HG02571 (cell line): ENCODE measurements around the gene UST.
"Not testable (repeated sequence)": the region's sequence is repeated elsewhere in the genome, so short reads cannot be mapped to it uniquely, and the experiment has no call there.

Source experiments
- ATAC-seq: cut with Tn5 transposase; IDR thresholded peaks from one replicate; pipeline ENCODE4 v1.9.1; 2021; ENCODE audit warnings: mild to moderate bottlenecking, moderate library complexity; ENCODE audit not compliant: unreplicated experiment

The UST gene

DNA sequence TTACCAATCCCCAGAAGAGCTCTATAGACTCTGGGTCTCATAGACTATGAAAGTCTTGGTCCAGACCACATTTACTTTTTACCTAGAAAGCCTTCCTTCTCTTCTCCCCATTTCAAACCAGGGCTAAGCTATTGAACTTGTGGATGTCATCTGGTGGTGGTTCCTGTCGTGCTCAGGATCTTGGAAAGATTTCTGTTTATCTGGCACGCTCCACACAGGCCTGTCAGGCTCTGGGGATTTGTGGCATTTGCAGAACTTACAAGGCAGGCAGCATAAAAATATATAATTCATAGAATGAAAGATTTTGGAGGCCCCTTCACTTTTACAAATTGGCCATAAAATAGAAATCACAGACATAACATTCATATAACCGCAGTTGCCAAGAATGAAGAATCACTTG, 188.1 kb downstream of the UST start:
- ATAC-seq, result no peak

DNA sequence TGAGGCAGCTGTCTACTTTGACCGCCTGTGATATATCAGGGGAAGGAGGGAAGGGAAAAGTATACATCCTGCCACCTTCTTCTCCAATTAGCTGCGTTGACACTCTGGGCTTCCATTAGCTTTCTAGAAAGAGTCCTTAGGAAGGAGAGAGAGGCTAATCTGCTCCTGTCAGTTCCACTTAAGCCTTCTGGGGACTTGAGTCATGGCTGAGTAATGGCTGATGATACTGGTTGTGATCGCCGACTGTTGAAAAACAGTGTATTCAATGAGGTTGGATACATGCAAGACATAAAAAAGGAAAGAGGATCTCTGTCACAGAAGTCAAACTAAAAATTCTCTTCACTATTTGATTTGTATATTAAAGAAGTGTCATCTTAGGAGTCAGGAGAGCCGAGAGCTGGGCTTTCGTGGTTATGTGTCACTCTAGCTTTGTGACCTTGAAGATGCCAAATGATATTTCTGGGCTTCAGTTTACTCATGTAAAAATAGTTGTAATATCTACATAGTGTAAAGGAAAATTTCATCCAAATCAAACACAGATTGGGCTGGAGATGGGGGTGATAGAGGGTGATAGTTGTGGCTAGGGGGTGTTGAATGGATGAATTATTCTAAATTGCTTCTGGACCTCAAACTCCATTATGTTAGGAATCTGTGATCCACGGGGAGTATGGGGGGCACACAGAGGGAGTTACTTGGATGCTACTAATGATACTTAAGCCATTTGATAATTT, 189.0 kb downstream of the UST start:
- no peak for ATAC-seq

DNA sequence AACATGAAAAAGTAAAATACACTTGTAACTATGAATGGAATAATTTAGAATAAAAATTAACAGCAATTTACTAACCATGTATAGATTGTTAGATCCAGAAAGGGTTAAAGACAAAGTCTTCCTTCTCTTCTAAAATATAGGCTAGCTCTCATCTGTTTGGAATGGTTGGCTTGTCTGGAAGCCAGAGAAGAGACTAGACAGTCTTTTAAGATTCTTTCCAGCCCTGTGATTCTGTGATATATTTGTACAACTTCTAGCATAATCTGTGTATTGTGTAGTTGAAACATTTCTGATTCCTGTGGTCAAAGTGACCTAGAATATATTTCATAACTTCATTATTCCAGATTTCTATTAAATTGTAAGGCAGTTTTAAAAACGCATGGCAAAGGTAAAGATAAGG, 196.6 kb downstream of the UST start:
- ATAC-seq, result no peak

DNA sequence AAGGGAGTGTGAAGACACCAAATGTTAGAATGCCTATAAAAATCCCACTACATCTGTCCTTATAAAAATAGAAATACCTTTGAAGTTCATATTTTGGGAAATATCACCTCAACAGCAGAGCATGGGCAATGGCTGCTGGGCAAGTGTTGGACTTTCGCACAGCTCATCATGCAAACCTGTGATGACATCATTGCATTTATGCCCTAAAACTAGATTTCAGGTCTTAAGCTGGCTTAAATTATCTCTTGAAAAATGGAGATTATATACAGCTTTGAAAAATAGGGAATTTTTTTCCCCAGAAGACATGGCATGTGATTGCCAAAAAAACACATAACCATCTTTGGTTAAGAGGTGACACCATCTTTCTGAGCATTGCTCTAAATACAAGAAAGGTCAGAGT, 197.8 kb downstream of the UST start:
- ATAC-seq, result no peak

DNA sequence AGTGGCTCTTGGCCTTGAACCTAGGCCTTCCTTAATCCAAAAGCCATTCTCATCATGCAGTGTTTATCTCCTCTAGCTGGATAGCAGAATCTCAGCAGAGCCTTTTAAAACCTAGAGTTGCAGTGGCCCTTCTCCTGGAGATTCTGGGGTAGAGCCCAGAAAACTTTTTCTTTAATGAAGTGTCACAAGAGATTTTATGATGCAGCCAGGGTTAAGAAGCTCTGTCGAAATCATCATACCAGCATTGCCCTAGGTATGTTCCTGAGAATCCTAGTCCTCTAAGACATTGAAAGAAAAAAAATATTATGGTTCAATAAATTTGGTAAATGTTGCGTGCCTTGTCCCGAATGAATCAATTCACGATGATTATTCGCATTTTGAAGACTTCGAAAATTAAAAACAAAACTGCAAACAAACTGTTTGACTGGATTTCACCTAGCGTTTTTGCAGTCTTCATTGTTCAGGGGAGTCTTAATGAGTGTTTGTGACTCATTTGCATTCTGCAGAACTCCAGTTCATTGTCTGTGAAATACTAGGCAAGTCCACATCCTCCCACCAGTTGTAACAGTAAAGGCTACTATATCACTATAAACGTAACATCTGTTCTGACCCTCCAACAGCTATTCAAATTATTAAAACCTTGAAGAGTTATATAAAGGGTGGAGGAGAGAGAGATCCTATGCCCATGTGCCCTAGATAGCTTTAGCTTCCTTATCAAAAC, 198.6 kb downstream of the UST start:
- no peak for ATAC-seq

DNA sequence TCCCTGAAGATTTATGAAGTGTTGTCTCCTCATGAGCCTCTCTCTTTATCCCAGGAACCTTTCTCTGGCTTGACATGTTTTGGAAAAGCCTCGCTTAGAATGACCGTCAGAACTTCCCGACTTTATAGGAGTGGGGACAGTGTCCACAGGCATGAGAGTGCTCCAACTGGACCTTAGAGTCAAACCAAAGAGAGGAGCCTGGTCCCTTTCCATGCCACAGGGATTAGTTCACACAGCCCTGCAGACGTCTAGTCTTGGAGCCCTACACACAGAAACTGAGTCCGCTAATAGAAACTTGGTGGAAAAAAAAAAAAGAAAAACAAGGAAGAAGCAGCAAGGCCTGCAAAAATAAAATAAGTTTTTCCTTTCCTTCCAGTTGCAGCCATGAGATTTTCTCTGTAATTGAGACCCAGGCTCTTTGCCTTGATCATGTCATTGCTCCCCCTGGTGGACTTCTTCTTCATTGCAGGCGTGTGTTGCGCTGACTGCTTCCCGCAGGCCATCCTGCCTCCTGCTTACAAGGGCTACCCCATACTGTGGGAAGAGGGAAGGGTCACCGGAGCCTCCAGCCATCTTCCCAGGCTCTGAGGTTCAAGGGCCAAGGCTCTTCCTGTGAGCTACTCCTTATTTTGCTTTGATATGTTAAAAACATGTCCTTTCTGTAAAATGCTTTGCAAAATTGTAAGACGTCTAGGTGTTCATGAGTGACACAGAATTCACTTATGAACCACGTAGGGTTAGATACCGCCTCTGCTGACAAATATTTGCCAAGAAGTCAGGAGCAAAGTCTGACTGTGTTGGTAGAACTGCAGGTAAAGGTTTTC, 201.0 kb downstream of the UST start:
- ATAC-seq, result no peak

DNA sequence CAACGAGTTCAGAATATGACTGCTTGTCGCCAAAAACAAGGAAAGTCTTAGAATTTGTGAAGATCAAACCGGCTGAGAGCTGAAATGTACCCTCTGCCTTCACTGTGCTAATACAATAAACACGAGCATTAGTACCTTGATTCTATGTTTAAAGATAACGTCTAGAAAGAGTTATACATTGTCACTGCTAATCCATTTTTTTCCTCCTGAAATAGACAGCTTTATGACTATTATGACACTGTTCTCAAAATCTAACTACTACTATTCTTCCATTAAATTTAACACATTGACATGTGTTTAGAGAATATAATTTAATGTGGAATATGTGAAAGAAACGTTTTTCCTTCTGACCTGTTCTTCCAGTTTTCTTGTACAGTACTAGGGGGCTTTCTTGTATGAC, 204.8 kb downstream of the UST start:
- no peak for ATAC-seq

DNA sequence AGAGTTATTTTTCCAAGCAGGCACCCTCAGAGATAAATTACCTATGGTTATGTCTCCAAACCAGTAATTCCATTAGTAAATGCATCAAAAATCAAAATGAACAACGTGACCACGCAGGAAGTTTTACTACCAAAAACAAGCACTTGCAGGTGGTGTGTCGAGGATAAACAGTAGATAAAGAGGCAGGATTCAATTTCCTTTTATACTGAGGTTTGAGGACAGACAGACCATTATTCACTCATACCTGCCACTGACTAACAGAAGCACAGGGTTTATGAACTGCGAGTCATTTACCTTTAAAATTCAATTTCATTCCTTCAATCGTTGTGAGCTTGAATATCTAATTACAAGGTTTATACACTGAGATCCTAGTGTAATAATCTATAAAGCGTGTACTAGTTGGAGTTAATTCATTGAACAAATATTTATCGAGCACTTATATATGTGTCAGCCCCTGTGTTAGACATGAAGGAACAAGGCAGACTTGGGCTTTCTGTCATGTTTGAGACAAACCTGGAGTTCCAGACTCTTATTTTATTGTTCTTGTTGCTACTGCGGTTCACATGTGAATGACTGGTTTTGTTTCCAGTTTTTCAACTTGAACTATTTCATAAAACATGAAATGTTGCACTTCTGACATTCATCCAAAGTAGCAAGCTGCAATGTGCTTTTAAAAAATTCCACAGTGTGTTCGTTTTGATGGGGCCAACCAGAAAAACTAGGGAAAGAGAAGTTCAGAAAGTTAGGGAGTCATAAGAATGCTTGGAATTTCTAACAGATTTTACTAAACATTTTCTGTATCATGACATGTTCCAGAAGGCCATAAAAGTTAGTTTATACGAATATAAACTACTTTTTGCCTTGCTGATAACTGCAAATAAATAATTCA, 205.6 kb downstream of the UST start:
- ATAC-seq, result no peak

DNA sequence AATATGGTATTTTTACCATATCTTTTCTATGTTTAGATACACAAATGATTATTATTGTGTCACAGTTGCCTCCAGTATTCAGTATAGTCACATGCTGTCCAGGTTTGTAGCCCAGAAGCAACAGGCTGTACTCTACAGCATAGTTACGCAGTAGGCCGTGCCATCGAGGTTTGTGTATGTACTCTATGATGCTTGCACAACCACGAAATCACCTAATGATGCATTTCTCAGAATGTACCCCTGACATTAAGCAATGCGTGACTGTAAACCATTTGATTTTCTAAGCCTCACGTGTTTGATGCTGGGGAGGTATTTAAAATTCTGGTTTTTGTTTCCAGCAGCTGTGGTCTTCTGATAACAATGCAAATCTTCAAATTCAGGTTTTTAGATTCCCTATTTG, 207.6 kb downstream of the UST start:
- no peak for ATAC-seq

DNA sequence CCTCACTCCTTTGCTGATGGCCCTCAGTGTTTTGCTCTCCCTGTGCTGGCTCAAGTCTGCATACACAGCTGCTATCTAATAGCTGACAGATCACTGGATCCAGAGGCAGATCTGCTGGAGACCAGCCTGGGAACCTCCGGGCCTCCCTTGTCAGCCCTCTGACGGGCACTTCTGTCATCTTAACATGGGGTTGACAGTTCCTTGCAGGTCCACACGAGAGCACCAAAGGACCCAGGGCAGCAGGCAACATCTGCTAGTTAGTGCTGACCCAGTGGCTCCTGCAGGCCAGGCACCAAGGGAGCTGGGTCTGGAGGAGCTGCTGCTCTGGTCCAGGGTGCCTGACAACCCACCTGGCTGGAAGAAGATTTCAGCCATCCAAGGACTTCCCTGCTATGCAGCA, 208.1 kb downstream of the UST start:
- ATAC-seq, result no peak

DNA sequence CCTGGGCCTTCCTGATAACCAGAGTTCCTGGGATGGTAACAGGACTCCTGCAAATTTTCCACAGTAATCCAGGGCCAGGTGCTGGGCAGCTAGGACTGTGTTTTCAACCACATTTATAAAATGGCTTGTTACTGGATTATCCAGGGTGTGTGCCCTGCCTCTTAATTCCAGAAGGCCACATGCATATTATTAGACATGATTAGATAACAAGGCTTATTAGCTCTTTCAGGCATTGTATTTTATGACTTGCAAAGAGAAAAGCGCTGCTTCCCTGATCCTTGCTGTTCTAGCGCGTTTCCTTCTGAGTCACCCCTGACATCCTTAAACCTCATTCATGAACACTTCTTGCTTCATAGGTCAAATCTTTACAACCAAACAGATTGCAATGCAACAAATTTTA, 208.6 kb downstream of the UST start:
- no peak for ATAC-seq

DNA sequence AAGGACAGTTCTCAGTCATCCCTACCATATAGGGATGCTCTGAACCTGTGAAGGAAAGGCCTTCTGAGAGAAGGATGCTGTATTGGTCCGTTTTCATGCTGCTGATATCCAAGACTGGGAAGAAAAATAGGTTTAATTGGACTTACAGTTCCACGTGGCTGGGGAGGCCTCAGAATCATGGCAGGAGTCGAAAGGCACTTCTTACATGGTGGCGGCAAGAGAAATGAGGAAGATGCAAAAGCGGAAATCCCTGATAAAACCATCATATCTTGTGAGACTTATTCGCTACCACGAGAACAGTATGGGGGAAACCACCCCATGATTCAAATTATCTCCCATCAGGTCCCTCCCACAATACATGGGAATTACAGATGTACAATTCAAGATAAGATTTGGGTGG, 209.3 kb downstream of the UST start:
- ATAC-seq, result not testable (repeated sequence)

DNA sequence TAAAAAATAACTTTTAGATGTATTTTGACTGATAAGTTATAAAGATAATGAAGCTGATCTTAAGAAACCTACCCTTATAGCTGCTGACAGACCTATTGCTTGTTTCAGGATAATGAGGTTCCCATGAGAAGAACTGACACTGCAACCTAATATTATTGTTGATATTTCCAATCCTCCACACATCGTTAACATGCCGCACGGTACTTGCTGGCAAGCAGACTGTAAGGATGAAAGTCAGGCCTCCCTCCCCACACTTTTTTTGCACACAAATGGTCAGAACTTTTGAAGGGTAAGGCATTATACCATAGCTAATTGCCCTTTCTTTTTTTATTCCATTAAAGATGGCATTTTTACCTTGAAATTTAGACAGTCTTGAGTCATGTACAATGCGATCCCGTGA, 210.9 kb downstream of the UST start:
- no peak for ATAC-seq

DNA sequence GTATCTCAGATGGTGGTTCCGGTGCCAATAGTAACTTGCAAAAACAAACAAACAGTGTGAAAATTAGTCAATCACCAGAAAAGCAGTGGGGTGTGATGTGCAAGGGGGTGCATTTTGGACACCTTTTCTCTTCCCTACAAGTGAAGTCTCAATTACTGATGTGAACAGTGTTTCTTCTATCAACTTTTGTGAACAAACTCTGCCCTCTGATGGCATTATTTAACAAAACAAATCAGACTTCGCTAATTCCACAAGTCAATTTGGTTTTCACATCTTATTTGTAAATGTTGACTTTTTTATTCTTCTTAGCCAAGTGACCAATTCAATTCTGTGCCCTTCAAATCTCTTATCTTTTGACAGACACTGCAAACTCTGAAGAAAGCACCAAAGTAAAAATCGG, 212.2 kb downstream of the UST start:
- no peak for ATAC-seq

DNA sequence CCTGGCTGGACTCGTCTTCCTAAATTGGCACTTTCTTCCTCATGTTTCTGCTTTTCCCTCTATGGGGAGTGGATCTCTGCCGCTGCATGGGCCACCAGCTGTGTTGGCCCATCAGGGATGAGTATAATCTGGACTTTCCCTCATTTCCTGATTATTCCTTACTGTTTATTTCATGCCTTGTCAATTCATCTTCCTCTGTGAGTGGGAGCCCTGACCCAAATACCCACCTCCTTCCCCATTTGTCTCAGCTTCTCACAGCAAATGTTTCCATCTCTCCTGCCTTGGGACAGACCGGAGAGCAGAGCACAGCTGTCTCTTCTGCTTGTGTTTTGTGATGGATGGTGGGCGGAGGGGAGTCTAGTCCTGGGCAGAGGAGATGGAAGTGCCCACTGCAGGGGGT, 212.7 kb downstream of the UST start:
- ATAC-seq, result no peak

DNA sequence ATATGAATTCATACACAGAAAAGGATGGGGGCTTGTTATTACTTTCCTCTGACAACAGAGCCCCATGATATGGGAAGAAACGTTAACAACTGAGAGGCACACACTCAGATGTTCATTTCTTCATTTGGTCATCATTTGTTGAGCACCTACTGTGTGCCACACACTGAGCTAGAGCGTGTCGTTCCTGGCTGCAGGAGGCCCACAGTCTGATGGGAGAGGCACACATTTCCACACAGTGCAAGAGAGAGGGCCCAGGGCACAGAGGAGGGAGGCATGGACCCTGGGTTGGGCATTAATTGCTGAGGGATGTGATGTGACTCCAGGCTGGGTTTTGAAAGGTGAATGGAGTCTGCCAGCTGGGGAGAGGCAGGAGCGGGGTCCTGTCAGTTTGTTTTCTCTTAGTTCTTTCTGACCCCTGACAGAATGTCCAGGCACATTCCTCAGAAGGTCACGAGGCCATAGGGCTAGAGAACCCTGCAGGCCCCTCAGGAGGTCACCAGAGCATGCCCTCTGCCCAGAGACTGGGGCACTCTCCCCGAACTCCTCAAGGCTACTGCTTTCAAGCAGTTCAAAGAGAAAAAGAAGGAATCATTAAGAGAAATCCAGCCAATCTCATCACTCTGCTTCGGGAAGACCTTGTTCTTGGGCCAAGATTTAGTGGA, 216.2 kb downstream of the UST start:
- no peak for ATAC-seq

DNA sequence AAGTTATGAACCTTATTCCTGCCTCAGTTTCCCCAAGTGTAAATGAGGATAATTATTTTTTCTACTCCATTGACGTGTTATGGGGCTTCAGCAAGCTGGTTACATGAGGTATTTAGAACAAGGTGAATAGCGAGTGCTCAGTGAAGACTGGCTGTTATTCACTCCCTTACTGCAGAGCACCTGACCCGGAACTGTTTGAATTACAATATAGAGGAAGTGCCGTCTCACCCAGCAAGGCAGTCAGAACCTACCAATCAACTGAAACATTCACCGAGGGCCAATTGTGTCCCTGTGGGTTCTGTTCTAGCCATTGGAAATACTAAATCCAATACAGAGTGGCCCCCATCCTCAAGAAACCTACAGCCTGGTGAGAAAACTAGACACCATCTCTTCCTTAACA, 216.9 kb downstream of the UST start:
- ATAC-seq, result no peak

DNA sequence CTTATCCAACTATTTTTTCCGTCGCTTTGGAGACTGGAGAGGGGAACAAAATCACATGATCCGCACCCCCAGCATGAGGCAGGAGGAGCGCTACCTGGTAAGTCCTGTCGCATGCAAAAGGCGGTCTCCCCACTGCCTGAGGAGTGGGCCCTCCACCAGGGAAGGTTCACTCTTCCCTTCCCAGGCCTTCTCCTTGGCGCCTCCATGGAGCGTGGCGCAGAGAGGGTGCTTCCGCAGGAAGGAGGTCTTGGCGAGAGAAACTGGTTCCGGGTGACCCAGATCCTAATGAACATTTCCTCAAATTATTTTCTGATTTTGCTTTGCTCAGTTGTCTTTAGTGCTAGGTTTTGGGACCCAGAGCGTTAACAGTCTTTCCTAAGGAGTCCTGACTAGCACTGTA, 217.6 kb downstream of the UST start:
- no peak for ATAC-seq

DNA sequence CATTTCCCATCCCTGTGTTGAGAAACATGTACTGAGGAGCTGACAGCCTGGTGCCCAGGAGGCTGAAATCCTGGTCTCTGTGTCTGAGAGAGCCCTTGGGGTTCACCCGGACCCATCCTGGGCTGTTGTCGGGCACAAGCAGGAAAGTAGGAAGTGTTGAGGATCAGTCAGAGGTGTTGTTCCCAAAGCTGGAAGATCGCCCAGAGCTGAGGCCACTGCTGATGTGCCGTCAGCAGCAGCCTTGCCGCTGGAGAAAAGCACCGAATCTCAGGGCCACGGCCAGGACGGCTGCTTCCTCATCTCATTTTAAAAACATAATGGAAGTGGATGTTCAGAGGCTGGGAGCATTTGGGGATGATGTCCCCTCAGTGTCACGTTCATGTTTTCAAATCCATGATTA, 218.5 kb downstream of the UST start:
- ATAC-seq, result no peak

DNA sequence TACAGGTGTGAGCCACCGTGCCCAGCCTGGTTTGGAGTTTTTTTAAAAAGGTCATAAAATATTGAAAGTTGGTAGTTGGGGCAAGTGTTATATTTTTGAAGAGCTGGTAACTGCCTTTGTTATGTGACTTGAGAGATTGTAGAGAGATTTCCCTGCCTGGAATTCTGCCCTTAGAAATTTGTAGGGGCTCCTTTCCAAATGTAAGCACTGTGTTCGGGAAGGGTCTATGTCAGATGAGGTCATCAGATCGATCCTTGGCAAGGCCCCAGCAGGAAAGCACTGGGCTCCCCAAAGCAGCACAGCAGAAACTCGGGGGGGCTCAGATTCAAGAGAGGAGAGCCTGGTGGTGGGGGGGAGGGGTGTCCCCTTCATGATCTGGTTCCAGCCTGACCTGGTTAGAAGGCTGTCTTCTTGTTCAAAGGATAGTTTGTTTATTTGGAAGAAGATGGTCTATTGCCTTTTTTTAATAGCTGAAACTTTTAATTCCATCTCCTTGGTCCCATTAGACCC, 220.2 kb downstream of the UST start:
- no peak for ATAC-seq
